Transverse colon (tissue), 3 donors: ENCODE measurements around the gene CDKAL1.

ENCODE experiments used
- CTCF ChIP-seq, 5 experiments: fragments of 200-600 bp in 3 of 5; fragments of 450-650 bp in 2 of 5; sonication (generic) in 3 of 5; IDR thresholded peaks; 1 replicate in 2 of 5; 2 replicates in 3 of 5; pipeline ENCODE4 v1.5.1; 2016 to 2017; ENCODE audit warnings: antibody characterized with exemption in 5 of 5, inconsistent platforms in 3 of 5, mild to moderate bottlenecking in 2 of 5, moderate library complexity in 1 of 5
- EP300 ChIP-seq: sonication (generic); formaldehyde crosslinking; IDR thresholded peaks from one replicate; pipeline ENCODE4 v1.6.1; 2017; ENCODE audit warnings: antibody characterized with exemption, low read depth

GRCh38 chr6:21118216-21118780 is 584.0 kb downstream of the CDKAL1 start:
- TF ChIP-seq CTCF (IDR thresholded peaks at IDR 0.05): no peak
- TF ChIP-seq EP300: no peak
